RWPE1 (cell line): ENCODE measurements around the gene SNX5.

ENCODE experiments used
- CTCF ChIA-PET: fragments of 350-600 bp; sonication (Branson Sonifier 250); formaldehyde crosslinking; extraction: SDS; loops from one replicate; lab custom pipeline; 2021; lab: Yijun Ruan, JAX
- POLR2A ChIA-PET: fragments of 400-600 bp; formaldehyde crosslinking; extraction: SDS; loops from one replicate; lab custom pipeline; 2020; ENCODE audit warnings: antibody characterized with exemption; ENCODE audit not compliant: low non-redundant PET; lab: Yijun Ruan, JAX
- DNase-seq: peaks from one replicate; pipeline ENCODE4 v3.0.0; 2012; ENCODE audit warnings: low spot score
- H3K27ac ChIP-seq: fragments of 450-650 bp; 2 replicates; pipeline ENCODE4 v1.5.1; 2017
- CTCF ChIP-seq: fragments of 450-650 bp; conservative IDR thresholded peaks from 2 replicates; pipeline ENCODE4 v1.5.1; 2017; ENCODE audit warnings: low read depth, mild to moderate bottlenecking

The SNX5 gene

GRCh38 chr20:17949899-17950298, 18.7 kb downstream of the SNX5 start:
- no peak for TF ChIP-seq CTCF
- POLR2A ChIA-PET, result no interaction called here
- DNase-seq, result no peak
- H3K27ac ChIP-seq, result no peak overlapping the region
- CTCF ChIA-PET, result interaction anchor here (0.6 kb wide), 1 partner anchor 12 kb away, joined by 3 read pairs; no protein-coding TSS in a partner anchor

GRCh38 chr20:17948442-17948841, 20.2 kb downstream of the SNX5 start:
- no peak for DNase-seq
- TF ChIP-seq CTCF, result no peak
- CTCF ChIA-PET, result no interaction called here
- H3K27ac ChIP-seq, result no peak overlapping the region
- POLR2A ChIA-PET, result no interaction called here

- CTCF ChIA-PET, result interaction anchor here (0.7 kb wide), 1 partner anchor 270 kb away, joined by 3 read pairs; no protein-coding TSS in a partner anchor
- TF ChIP-seq CTCF, result no peak
- POLR2A ChIA-PET, result interaction anchor here (0.5 kb wide), 1 partner anchor 10 kb away, joined by 8 read pairs; no protein-coding TSS in a partner anchor
- DNase-seq, result no peak
- H3K27ac ChIP-seq, result no peak overlapping the region
Measured at GRCh38 chr20:17947474-17947815, 21.1 kb downstream of the SNX5 start.

- no peak overlapping the region for H3K27ac ChIP-seq
- ChIA-PET CTCF (no interaction called here), POLR2A (no interaction called here)
- DNase-seq, result no peak
- TF ChIP-seq CTCF, result no peak
Measured at GRCh38 chr20:17946572-17947473, 21.8 kb downstream of the SNX5 start.

- H3K27ac ChIP-seq, result no peak overlapping the region
- no peak for DNase-seq
- ChIA-PET CTCF (interaction anchor here (0.6 kb wide), 1 partner anchor 472 kb away, joined by 3 read pairs; no protein-coding TSS in a partner anchor), POLR2A (no interaction called here)
- TF ChIP-seq CTCF, result no peak
Measured at GRCh38 chr20:17946040-17946439, 22.6 kb downstream of the SNX5 start.

- H3K27ac ChIP-seq, result no peak overlapping the region
- CTCF ChIA-PET, result no interaction called here
- TF ChIP-seq CTCF, result no peak
- POLR2A ChIA-PET, result no interaction called here
- no peak for DNase-seq
Measured at GRCh38 chr20:17944854-17945474, 23.6 kb downstream of the SNX5 start.
